HEK293 (cell line): ENCODE results near the gene NOP9.

ENCODE experiments used
- CTCF ChIP-seq: fragments of 450-650 bp; formaldehyde crosslinking; IDR thresholded peaks from 2 replicates; pipeline ENCODE4 v1.5.1; 2016; ENCODE audit warnings: missing biosample characterization, missing genetic modification characterization
- GLIS1 ChIP-seq: fragments of 450-650 bp; formaldehyde crosslinking; IDR thresholded peaks from 2 replicates; pipeline ENCODE4 v1.5.1; 2016; ENCODE audit warnings: missing biosample characterization, missing genetic modification characterization
- PRDM1 ChIP-seq: fragments of 450-650 bp; formaldehyde crosslinking; IDR thresholded peaks from 2 replicates; pipeline ENCODE4; 2016; ENCODE audit warnings: missing biosample characterization, missing genetic modification characterization
- SETDB1 ChIP-seq: IDR thresholded peaks from one replicate; pipeline ENCODE4 v1.6.1; 2017; ENCODE audit warnings: mild to moderate bottlenecking, low read length, moderate library complexity, mixed read lengths; ENCODE audit not compliant: insufficient read length
- TCF7L2 ChIP-seq: IDR thresholded peaks from 2 replicates; pipeline ENCODE4 v1.6.1; 2011; ENCODE audit warnings: low read depth, mild to moderate bottlenecking, inconsistent platforms, low read length, moderate library complexity, borderline replicate concordance
- ZNF114 ChIP-seq: fragments of 450-650 bp; formaldehyde crosslinking; IDR thresholded peaks from 2 replicates; pipeline ENCODE4 v1.5.0; 2017; ENCODE audit warnings: missing biosample characterization, missing genetic modification characterization
- ZNF24 ChIP-seq: fragments of 450-650 bp; formaldehyde crosslinking; IDR thresholded peaks from 2 replicates; pipeline ENCODE4 v1.5.1; 2016; ENCODE audit warnings: missing biosample characterization, missing genetic modification characterization
- ZNF302 ChIP-seq: fragments of 450-650 bp; formaldehyde crosslinking; IDR thresholded peaks from 2 replicates; pipeline ENCODE4 v1.5.1; 2016; ENCODE audit warnings: missing biosample characterization, missing genetic modification characterization, low read depth
- ZNF324 ChIP-seq: fragments of 450-650 bp; formaldehyde crosslinking; IDR thresholded peaks from 2 replicates; pipeline ENCODE4 v1.5.1; 2016; ENCODE audit warnings: missing biosample characterization, missing genetic modification characterization
- ZNF514 ChIP-seq: fragments of 450-650 bp; formaldehyde crosslinking; IDR thresholded peaks from 2 replicates; pipeline ENCODE4 v1.5.1; 2016; ENCODE audit warnings: missing biosample characterization, missing genetic modification characterization
- ZNF521 ChIP-seq: fragments of 450-650 bp; formaldehyde crosslinking; IDR thresholded peaks from 2 replicates; pipeline ENCODE4 v1.5.1; 2017; ENCODE audit warnings: missing biosample characterization, mild to moderate bottlenecking, missing genetic modification characterization
- ZNF580 ChIP-seq: fragments of 450-650 bp; formaldehyde crosslinking; IDR thresholded peaks from 2 replicates; pipeline ENCODE4 v1.5.1; 2016; ENCODE audit warnings: missing biosample characterization, missing genetic modification characterization
- ZNF776 ChIP-seq: fragments of 450-650 bp; formaldehyde crosslinking; IDR thresholded peaks from 2 replicates; pipeline ENCODE4 v1.5.0; 2017; ENCODE audit warnings: missing biosample characterization, missing genetic modification characterization, borderline replicate concordance
- ZNF785 ChIP-seq: fragments of 450-650 bp; formaldehyde crosslinking; IDR thresholded peaks from 2 replicates; pipeline ENCODE4 v1.5.1; 2016; ENCODE audit warnings: missing biosample characterization, missing genetic modification characterization

- TF ChIP-seq CTCF (tag by site-specific recombination) (no peak), GLIS1 (tag by site-specific recombination) (no peak), TCF7L2 (no peak), ZNF302 (tag by site-specific recombination) (no peak), ZNF114 (no peak), ZNF521 (no peak), SETDB1 (no peak), ZNF324 (tag by site-specific recombination) (no peak), PRDM1 (tag by site-specific recombination) (no peak), ZNF776 (no peak), ZNF514 (tag by site-specific recombination) (no peak), ZNF785 (tag by site-specific recombination) (no peak), ZNF580 (tag by site-specific recombination) (no peak), ZNF24 (tag by site-specific recombination) (no peak)
These were observed 26.1 kb upstream of the NOP9 start for GRCh38 chr14:24273422-24273998.
